ENCODE results near the gene FOXJ2.
"Not testable (repeated sequence)": the region's sequence is repeated elsewhere in the genome, so short reads cannot be mapped to it uniquely, and the experiment has no call there.

DNA sequence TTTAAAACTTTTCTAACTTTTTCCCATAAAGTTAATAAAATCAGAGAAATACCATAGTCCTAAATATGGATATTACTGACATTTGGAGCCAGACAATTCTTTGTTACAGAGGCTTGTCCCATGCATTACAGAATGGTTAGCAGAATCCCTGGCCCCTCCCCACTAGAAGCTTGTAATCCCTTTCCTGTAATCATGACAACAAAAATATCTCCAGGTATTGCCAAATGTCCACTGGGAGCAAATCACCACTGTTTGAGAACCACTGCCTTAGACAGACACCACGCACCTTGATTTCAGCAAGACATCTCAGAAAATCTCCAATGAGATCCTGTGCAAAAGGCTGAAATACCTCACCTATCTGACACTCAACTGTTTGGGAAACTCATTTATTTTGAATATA lies 49.1 kb upstream of the FOXJ2 start:
- not testable (repeated sequence) for TF ChIP-seq POLR2AphosphoS5 (IDR thresholded peaks at IDR 0.05; ENCODE audit: low read length); NRF1 (conservative IDR thresholded peaks at IDR 0.05; ENCODE audit: low read depth, low read length); MXI1 (IDR thresholded peaks at IDR 0.05; ENCODE audit: low read depth, low read length); ETV6 (conservative IDR thresholded peaks at IDR 0.05 in 1 of 2, IDR thresholded peaks at IDR 0.05 in 1 of 2; ENCODE audit: borderline replicate concordance in 1 of 2, low read depth in 1 of 2); CREM (IDR thresholded peaks at IDR 0.05; ENCODE audit: low read depth); CHD1 (IDR thresholded peaks at IDR 0.05; ENCODE audit: low read depth, low read length); SMARCA5 (IDR thresholded peaks at IDR 0.05)
- TF ChIP-seq, protein P1, sequence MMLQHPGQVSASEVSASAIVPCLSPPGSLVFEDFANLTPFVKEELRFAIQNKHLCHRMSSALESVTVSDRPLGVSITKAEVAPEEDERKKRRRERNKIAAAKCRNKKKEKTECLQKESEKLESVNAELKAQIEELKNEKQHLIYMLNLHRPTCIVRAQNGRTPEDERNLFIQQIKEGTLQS (IDR thresholded peaks at IDR 0.05; ENCODE audit: borderline replicate concordance, extremely low read depth, low read depth, low read length) = not testable (repeated sequence)
- TF ChIP-seq, protein P2, sequence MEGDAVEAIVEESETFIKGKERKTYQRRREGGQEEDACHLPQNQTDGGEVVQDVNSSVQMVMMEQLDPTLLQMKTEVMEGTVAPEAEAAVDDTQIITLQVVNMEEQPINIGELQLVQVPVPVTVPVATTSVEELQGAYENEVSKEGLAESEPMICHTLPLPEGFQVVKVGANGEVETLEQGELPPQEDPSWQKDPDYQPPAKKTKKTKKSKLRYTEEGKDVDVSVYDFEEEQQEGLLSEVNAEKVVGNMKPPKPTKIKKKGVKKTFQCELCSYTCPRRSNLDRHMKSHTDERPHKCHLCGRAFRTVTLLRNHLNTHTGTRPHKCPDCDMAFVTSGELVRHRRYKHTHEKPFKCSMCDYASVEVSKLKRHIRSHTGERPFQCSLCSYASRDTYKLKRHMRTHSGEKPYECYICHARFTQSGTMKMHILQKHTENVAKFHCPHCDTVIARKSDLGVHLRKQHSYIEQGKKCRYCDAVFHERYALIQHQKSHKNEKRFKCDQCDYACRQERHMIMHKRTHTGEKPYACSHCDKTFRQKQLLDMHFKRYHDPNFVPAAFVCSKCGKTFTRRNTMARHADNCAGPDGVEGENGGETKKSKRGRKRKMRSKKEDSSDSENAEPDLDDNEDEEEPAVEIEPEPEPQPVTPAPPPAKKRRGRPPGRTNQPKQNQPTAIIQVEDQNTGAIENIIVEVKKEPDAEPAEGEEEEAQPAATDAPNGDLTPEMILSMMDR (IDR thresholded peaks at IDR 0.05 in 2 of 3, conservative IDR thresholded peaks at IDR 0.05 in 1 of 3; ENCODE audit: control insufficient read depth in 2 of 3, extremely low read depth in 1 of 3, insufficient read depth in 1 of 3, low read depth in 3 of 3, low read length in 3 of 3) = not testable (repeated sequence)
- TF ChIP-seq, protein P3, sequence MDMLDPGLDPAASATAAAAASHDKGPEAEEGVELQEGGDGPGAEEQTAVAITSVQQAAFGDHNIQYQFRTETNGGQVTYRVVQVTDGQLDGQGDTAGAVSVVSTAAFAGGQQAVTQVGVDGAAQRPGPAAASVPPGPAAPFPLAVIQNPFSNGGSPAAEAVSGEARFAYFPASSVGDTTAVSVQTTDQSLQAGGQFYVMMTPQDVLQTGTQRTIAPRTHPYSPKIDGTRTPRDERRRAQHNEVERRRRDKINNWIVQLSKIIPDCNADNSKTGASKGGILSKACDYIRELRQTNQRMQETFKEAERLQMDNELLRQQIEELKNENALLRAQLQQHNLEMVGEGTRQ (IDR thresholded peaks at IDR 0.05; ENCODE audit: borderline replicate concordance, low read depth, low read length) = not testable (repeated sequence)
- TF ChIP-seq, protein P4, sequence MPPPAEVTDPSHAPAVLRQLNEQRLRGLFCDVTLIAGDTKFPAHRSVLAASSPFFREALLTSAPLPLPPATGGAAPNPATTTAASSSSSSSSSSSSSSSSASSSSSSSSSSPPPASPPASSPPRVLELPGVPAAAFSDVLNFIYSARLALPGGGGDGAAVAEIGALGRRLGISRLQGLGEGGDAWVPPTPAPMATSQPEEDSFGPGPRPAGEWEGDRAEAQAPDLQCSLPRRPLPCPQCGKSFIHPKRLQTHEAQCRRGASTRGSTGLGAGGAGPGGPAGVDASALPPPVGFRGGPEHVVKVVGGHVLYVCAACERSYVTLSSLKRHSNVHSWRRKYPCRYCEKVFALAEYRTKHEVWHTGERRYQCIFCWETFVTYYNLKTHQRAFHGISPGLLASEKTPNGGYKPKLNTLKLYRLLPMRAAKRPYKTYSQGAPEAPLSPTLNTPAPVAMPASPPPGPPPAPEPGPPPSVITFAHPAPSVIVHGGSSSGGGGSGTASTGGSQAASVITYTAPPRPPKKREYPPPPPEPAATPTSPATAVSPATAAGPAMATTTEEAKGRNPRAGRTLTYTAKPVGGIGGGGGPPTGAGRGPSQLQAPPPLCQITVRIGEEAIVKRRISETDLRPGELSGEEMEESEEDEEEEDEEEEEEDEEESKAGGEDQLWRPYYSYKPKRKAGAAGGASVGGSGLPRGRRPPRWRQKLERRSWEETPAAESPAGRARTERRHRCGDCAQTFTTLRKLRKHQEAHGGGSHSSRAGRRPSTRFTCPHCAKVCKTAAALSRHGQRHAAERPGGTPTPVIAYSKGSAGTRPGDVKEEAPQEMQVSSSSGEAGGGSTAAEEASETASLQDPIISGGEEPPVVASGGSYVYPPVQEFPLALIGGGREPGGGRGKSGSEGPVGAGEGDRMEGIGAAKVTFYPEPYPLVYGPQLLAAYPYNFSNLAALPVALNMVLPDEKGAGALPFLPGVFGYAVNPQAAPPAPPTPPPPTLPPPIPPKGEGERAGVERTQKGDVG (CRISPR knock-in tag; IDR thresholded peaks at IDR 0.05) = not testable (repeated sequence)
- TF ChIP-seq, protein P5, sequence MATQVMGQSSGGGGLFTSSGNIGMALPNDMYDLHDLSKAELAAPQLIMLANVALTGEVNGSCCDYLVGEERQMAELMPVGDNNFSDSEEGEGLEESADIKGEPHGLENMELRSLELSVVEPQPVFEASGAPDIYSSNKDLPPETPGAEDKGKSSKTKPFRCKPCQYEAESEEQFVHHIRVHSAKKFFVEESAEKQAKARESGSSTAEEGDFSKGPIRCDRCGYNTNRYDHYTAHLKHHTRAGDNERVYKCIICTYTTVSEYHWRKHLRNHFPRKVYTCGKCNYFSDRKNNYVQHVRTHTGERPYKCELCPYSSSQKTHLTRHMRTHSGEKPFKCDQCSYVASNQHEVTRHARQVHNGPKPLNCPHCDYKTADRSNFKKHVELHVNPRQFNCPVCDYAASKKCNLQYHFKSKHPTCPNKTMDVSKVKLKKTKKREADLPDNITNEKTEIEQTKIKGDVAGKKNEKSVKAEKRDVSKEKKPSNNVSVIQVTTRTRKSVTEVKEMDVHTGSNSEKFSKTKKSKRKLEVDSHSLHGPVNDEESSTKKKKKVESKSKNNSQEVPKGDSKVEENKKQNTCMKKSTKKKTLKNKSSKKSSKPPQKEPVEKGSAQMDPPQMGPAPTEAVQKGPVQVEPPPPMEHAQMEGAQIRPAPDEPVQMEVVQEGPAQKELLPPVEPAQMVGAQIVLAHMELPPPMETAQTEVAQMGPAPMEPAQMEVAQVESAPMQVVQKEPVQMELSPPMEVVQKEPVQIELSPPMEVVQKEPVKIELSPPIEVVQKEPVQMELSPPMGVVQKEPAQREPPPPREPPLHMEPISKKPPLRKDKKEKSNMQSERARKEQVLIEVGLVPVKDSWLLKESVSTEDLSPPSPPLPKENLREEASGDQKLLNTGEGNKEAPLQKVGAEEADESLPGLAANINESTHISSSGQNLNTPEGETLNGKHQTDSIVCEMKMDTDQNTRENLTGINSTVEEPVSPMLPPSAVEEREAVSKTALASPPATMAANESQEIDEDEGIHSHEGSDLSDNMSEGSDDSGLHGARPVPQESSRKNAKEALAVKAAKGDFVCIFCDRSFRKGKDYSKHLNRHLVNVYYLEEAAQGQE (IDR thresholded peaks at IDR 0.05; ENCODE audit: low read depth, low read length) = not testable (repeated sequence)
